H1 (cell line): Measurements from ENCODE around the gene DDX43.

Source experiments
- ATF3 ChIP-seq: IDR thresholded peaks from 2 replicates; pipeline ENCODE4 v1.6.1; 2011; ENCODE audit warnings: low read depth, mild to moderate bottlenecking, low read length; ENCODE audit not compliant: insufficient read depth
- CBX5 ChIP-seq: fragments of 300-800, 300-1000 bp; sonication (generic); IDR thresholded peaks from 2 replicates; pipeline ENCODE4 v1.7.1; 2016; ENCODE audit warnings: antibody characterized with exemption, low read length, low read depth
- CTCF ChIP-seq, 3 experiments: IDR thresholded peaks; 1 replicate in 2 of 3; 2 replicates in 1 of 3; pipeline versions ENCODE4 v1.5.1 to v1.6.1; 2011; ENCODE audit warnings: low read length in 3 of 3, mild to moderate bottlenecking in 3 of 3, inconsistent platforms in 2 of 3, low read depth in 1 of 3, moderate library complexity in 1 of 3; ENCODE audit not compliant: insufficient read depth in 1 of 3; ENCODE audit errors: control extremely low read depth in 1 of 3
- EP300 ChIP-seq, 2 experiments: IDR thresholded peaks; 1 replicate in 1 of 2; 2 replicates in 1 of 2; pipeline ENCODE4 v1.6.1; 2011 to 2012; ENCODE audit warnings: low read depth in 2 of 2, low read length in 2 of 2, mild to moderate bottlenecking in 2 of 2, borderline replicate concordance in 1 of 2, inconsistent platforms in 1 of 2, moderate library complexity in 1 of 2
- HDAC2 ChIP-seq, 2 experiments: fragments of 300-600 bp in 1 of 2; sonication (generic) in 1 of 2; IDR thresholded peaks; 2 replicates each; pipeline ENCODE4 v1.6.1; 2011 to 2012; ENCODE audit warnings: low read depth in 2 of 2, low read length in 2 of 2, mild to moderate bottlenecking in 2 of 2, moderate library complexity in 2 of 2, borderline replicate concordance in 1 of 2, inconsistent platforms in 1 of 2
- JUN ChIP-seq: IDR thresholded peaks from 2 replicates; pipeline ENCODE4 v1.6.1; 2011; ENCODE audit warnings: low read depth, mild to moderate bottlenecking, improper control_type of control experiment, low read length
- MAX ChIP-seq: IDR thresholded peaks from 2 replicates; pipeline ENCODE4 v1.6.1; 2012; ENCODE audit warnings: inconsistent platforms
- NANOG ChIP-seq: IDR thresholded peaks from 2 replicates; pipeline ENCODE4 v1.6.1; 2011; ENCODE audit warnings: low read length, low read depth, mild to moderate bottlenecking, inconsistent platforms; ENCODE audit not compliant: insufficient read depth, poor library complexity, severe bottlenecking
- POLR2A ChIP-seq, 2 experiments: IDR thresholded peaks; 1 replicate in 1 of 2; 2 replicates in 1 of 2; pipeline ENCODE4 v1.6.1; 2011; ENCODE audit warnings: low read depth in 2 of 2, low read length in 2 of 2, mild to moderate bottlenecking in 2 of 2; ENCODE audit errors: control extremely low read depth in 1 of 2
- RXRA ChIP-seq: IDR thresholded peaks from 2 replicates; pipeline ENCODE4 v1.6.1; 2011; ENCODE audit warnings: low read depth, mild to moderate bottlenecking, low read length, moderate library complexity; ENCODE audit not compliant: insufficient read depth
- TAF1 ChIP-seq: IDR thresholded peaks from 2 replicates; pipeline ENCODE4 v1.6.1; 2011; ENCODE audit warnings: mild to moderate bottlenecking, low read depth, low read length
- YY1 ChIP-seq: IDR thresholded peaks from 2 replicates; pipeline ENCODE4 v1.6.1; 2011; ENCODE audit warnings: low read depth, mild to moderate bottlenecking, low read length
- ZNF274 ChIP-seq: IDR thresholded peaks from 2 replicates; pipeline ENCODE4 v1.7.0; 2012; ENCODE audit warnings: low read length, borderline replicate concordance; ENCODE audit errors: extremely low read depth

GRCh38 chr6:73455865-73456629, 61.4 kb downstream of the DDX43 start:
- TF ChIP-seq MAX, result no peak
- no peak for TF ChIP-seq HDAC2 (IDR thresholded peaks at IDR 0.05; ENCODE audit: borderline replicate concordance in 1 of 2, low read depth in 2 of 2, low read length in 2 of 2)
- TF ChIP-seq TAF1, result no peak
- TF ChIP-seq POLR2A (IDR thresholded peaks at IDR 0.05; ENCODE audit: control extremely low read depth in 1 of 2, low read depth in 2 of 2, low read length in 2 of 2), result no peak
- TF ChIP-seq ATF3, result no peak
- no peak for TF ChIP-seq CTCF (IDR thresholded peaks at IDR 0.05; ENCODE audit: control extremely low read depth in 1 of 3, insufficient read depth in 1 of 3, low read depth in 1 of 3, low read length in 3 of 3)
- no peak for TF ChIP-seq YY1
- no peak for TF ChIP-seq EP300 (IDR thresholded peaks at IDR 0.05; ENCODE audit: borderline replicate concordance in 1 of 2, low read depth in 2 of 2, low read length in 2 of 2)
- no peak for TF ChIP-seq NANOG
- no peak for TF ChIP-seq CBX5
- TF ChIP-seq ZNF274, result no peak
- no peak for TF ChIP-seq JUN
- no peak for TF ChIP-seq RXRA
